ENCODE measurements around the gene PLK5.
"Not testable (repeated sequence)": the region's sequence is repeated elsewhere in the genome, so short reads cannot be mapped to it uniquely, and the experiment has no call there.

Gene PLK5

GRCh38 chr19:1526066-1526778 is 2.3 kb downstream of the PLK5 start:
- no peak for DNase-seq

- DNase-seq = no peak
These were observed 3.2 kb downstream of the PLK5 start for GRCh38 chr19:1526979-1527649.

- DNase-seq = no peak
These were observed 3.9 kb downstream of the PLK5 start for GRCh38 chr19:1527650-1528309.

GRCh38 chr19:1528596-1529429 is 4.9 kb downstream of the PLK5 start:
- DNase-seq = no peak

- DNase-seq = no peak
These were observed 5.5 kb downstream of the PLK5 start for GRCh38 chr19:1529430-1529816.

- not testable (repeated sequence) for DNase-seq
These were observed 7.0 kb downstream of the PLK5 start for GRCh38 chr19:1530856-1531255.

- DNase-seq = no peak
These were observed 7.7 kb downstream of the PLK5 start for GRCh38 chr19:1531587-1531986.

- DNase-seq = no peak
These were observed 8.1 kb downstream of the PLK5 start for GRCh38 chr19:1532003-1532402.

- DNase-seq = no peak
These were observed 9.8 kb downstream of the PLK5 start for GRCh38 chr19:1533510-1534150.

- no peak for DNase-seq
These were observed 11.1 kb downstream of the PLK5 start for GRCh38 chr19:1534972-1535371.

GRCh38 chr19:1535699-1536098 is 11.8 kb downstream of the PLK5 start:
- DNase-seq = not testable (repeated sequence)

GRCh38 chr19:1538978-1539377 is 15.1 kb downstream of the PLK5 start:
- DNase-seq = no peak

- not testable (repeated sequence) for DNase-seq
These were observed 15.9 kb downstream of the PLK5 start for GRCh38 chr19:1539749-1540148.

GRCh38 chr19:1540365-1540925 is 16.6 kb downstream of the PLK5 start:
- DNase-seq = no peak

GRCh38 chr19:1549332-1549945 is 25.6 kb downstream of the PLK5 start:
- DNase-seq = no peak

- DNase-seq = no peak
These were observed 27.5 kb downstream of the PLK5 start for GRCh38 chr19:1551068-1552040.

- DNase-seq = no peak
These were observed 29.5 kb downstream of the PLK5 start for GRCh38 chr19:1553415-1553814.

- no peak for DNase-seq
These were observed 31.1 kb downstream of the PLK5 start for GRCh38 chr19:1554968-1555367.

GRCh38 chr19:1555487-1556389 is 31.9 kb downstream of the PLK5 start:
- no peak for DNase-seq
